Aortic smooth muscle cell (primary cell): ENCODE measurements around the gene AP2A2. TPM values are rescaled to one million over a fixed set of nuclear protein-coding genes. Genes with fewer than 3 reads are reported as not detected.

Experiments used
- total RNA-seq: library from RNA; depleted of rRNA; stranded (reverse); fragments of >200 nt; gene quantifications from 2 replicates; pipeline ENCODE4 v1.2.3, GENCODE V29; 2014

AP2A2 gene
- total RNA-seq = 21.7 and 25.9 TPM in 2 replicates

DNA sequence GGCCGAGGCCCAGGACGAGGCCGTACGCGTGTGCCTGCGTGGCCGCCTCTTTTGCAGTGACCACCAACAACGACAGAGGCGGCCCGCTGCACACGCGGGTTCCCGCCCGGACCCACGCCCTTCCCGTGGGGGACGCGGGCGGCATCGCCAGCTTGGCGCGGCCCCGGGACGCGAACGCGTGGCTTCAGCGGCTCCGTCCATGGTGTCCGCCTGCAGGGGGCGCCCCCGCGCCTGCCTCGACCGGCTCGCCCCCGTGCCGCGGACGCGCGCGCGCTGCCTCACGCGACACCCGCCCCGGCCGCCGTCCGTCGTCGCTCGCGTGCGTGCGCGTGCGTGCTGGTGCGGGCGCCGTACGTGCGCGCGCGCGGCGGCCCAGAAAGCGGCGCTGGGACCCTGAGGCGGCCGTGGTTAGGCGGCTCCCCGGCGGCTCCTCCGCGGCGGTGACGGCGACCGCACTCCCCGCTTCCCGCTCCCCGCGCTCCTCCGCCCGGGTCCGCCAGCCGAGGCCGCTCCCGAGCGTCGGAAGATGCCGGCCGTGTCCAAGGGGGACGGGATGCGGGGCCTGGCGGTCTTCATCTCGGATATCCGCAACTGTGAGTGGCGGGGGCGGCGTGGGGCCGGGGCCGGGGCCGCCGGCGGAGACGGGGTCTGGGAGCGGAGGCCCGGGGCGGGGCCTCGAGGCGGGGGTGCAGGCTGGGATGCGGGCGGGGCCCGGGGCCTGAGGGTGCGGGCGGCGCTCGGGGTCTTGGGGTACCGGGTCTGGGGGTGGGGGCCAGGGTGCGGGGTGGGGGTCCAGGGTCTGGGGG is at the start of gene AP2A2:
Gene AP2A2, plus strand, starts transcription at position 375 of the 806 bp plus-strand sequence. Its CDS starts 152 bp downstream, at position 527.

DNA sequence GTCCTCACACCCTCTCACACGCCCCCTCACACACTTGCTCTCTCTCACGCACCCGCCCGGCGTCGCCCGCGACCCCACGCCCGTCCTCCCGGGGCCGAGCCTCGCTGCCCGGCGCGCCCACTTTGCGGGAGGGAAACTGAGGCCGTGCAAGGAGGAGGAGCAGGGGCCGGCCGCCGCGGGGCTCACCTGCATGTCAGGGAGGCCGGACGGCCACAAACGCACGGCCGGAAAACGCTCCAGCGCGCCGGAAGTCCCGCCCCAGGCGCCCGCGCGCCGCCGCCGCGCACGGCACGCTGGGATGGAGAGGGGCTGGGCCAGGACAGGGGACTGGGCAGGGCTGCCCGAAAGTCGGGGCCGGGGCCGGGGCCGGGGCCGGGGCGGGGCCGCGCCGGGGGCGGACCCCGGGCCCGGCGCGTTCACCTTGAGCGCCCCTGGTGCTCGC is 15.1 kb upstream of the AP2A2 start, which contains the start of gene CHID1:
Gene CHID1, minus strand, starts transcription at position 222 of the 442 bp plus-strand sequence. CDS start 5,994 bp downstream, outside the sequence.

DNA sequence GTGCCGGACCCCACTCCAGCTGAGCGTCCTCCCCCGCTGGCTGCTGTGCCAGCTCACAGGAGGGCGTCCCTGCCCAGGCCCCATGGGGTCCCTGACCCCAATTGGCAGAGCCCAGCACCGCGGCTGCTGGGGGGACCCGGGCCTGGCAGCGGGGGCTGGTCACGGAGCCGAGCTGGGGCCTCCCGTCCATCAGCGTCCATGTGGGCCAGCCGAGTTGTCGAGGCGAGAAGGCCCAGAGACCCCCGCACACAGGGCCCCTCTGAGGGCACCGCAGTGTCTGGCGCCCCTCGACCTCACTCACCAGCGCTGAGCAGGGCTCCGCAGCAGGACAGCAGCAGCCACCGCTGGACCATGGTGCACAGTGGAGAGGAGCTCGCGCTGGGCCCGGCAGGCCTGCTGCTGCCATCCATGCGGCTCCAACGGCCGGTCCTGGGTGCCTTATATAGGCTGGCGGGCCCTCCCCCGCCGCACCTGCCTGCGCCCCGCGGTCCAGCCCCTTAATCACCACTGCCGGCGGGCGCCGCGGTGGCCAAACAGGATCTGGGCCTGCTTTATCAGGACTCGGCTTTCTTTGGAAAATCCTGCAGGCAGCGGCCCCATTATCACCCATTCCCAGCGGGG is 110.7 kb downstream of the AP2A2 start, which contains the start of gene MUC6:
Gene MUC6, minus strand, starts transcription at position 416 of the 621 bp plus-strand sequence. Its CDS starts 63 bp downstream, at position 353.

Other genes starting within 250 kb of the AP2A2 start
- gene DEAF1, start 230.6 kb upstream of the AP2A2 start, total RNA-seq = 31.4 and 31.7 TPM in 2 replicates
- 6.8 and 7.9 TPM in 2 replicates for gene TMEM80, start 230.1 kb upstream of the AP2A2 start, total RNA-seq
- 29.9 and 31.0 TPM in 2 replicates for gene EPS8L2, start 219.6 kb upstream of the AP2A2 start, total RNA-seq
- gene TALDO1, start 178.4 kb upstream of the AP2A2 start, total RNA-seq = 163 and 213 TPM in 2 replicates
- gene GATD1, start 148.4 kb upstream of the AP2A2 start, total RNA-seq = 21.5 and 22.3 TPM in 2 replicates
- gene CEND1, start 135.8 kb upstream of the AP2A2 start, total RNA-seq = 0.66 and 0.75 TPM in 2 replicates
- gene SLC25A22, start 127.6 kb upstream of the AP2A2 start, total RNA-seq = 7.1 and 10.7 TPM in 2 replicates
- 3.3 and 4.4 TPM in 2 replicates for gene PIDD1, start 120.6 kb upstream of the AP2A2 start, total RNA-seq
- gene RPLP2, start 115.9 kb upstream of the AP2A2 start, total RNA-seq = 310 and 345 TPM in 2 replicates
- 35.0 and 35.6 TPM in 2 replicates for gene PNPLA2, start 107.0 kb upstream of the AP2A2 start, total RNA-seq
- 4.6 and 4.9 TPM in 2 replicates for gene CRACR2B, start 98.0 kb upstream of the AP2A2 start, total RNA-seq
- 687 and 834 TPM in 2 replicates for gene CD151, start 92.9 kb upstream of the AP2A2 start, total RNA-seq
- 431 and 461 TPM in 2 replicates for gene POLR2L, start 83.3 kb upstream of the AP2A2 start, total RNA-seq
- gene TSPAN4, start 83.0 kb upstream of the AP2A2 start, total RNA-seq = 185 and 221 TPM in 2 replicates
- 38.3 and 57.1 TPM in 2 replicates for gene CHID1, start 15.1 kb upstream of the AP2A2 start, total RNA-seq
- gene MUC6, start 110.8 kb downstream of the AP2A2 start, total RNA-seq = not detected in 2 replicates
- gene MUC2, start 149.0 kb downstream of the AP2A2 start, total RNA-seq = not detected in 2 replicates
- under 0.01 TPM in 1 of 2 replicates, not detected in the other for gene MUC5AC, start 232.1 kb downstream of the AP2A2 start, total RNA-seq